ENCODE measurements around the gene CACHD1.

Gene CACHD1

DNA sequence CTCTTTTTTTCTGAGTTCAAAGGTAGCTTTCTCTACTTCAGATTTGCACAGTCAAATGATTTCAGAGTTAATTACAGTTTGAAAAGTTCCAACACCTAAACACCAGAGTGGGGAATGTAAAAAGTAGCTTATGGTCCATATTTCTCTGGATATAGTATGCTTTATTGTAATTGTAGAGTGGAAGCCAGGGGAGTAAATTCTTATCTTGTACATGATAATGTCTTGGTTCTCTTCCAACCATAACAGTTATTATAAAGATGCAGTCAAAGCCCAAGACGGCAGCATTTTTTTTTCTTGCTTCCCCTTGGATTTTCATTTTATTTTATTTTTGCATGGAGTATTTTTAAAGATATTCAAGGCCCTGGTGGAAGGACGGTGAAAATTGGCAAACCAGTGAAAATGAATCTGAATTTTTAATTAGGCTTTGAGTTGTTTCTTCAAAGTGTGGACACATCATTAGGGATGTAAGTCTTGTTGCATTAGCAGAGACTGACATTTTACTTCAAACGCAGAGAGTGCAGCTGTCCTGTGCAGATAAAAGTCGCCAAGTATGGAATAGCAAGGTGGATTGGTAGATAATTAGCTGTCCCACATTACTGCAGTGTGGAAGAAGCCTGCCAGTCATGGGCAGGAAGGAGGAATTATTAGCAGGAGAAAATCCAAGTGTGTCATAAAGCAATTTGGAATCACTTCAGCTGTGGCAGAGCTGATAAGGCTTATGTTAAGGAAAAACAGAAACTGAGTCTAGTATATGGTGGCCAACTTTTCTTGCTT, 11.3 kb downstream of the CACHD1 start:
- Histone ChIP-seq H3K9ac (ENCODE audit: low read length) (no peak overlapping the region), H3K27ac (ENCODE audit: low read length) (no peak overlapping the region), H3K4me1 (ENCODE audit: low read length) (peaks cover 10% of the 10 kb centered on the region), H3K79me2 (ENCODE audit: low read length) (no peaks in the 10 kb centered on the region), H3K9me3 (ENCODE audit: insufficient read depth, low read length) (no peaks in the 10 kb centered on the region), H4K20me1 (ENCODE audit: insufficient read depth, low read length) (no peaks in the 10 kb centered on the region), H3K4me3 (ENCODE audit: low read length) (no peak overlapping the region), H2AFZ (ENCODE audit: low read depth, low read length) (no peak overlapping the region), H3K36me3 (replicated peaks; ENCODE audit: low read depth, low read length) (no peaks in the 10 kb centered on the region), H3K4me2 (ENCODE audit: low read length) (no peak overlapping the region), H3K27me3 (ENCODE audit: low read depth, low read length) (no peaks in the 10 kb centered on the region)
- TF ChIP-seq, protein P1, sequence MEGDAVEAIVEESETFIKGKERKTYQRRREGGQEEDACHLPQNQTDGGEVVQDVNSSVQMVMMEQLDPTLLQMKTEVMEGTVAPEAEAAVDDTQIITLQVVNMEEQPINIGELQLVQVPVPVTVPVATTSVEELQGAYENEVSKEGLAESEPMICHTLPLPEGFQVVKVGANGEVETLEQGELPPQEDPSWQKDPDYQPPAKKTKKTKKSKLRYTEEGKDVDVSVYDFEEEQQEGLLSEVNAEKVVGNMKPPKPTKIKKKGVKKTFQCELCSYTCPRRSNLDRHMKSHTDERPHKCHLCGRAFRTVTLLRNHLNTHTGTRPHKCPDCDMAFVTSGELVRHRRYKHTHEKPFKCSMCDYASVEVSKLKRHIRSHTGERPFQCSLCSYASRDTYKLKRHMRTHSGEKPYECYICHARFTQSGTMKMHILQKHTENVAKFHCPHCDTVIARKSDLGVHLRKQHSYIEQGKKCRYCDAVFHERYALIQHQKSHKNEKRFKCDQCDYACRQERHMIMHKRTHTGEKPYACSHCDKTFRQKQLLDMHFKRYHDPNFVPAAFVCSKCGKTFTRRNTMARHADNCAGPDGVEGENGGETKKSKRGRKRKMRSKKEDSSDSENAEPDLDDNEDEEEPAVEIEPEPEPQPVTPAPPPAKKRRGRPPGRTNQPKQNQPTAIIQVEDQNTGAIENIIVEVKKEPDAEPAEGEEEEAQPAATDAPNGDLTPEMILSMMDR (IDR thresholded peaks at IDR 0.05; ENCODE audit: low read depth, low read length), result no peak
- TF ChIP-seq EZH2phosphoT487 (IDR thresholded peaks at IDR 0.05; ENCODE audit: low read depth), result no peak

- Histone ChIP-seq H3K4me1 (ENCODE audit: low read length) (peaks cover under 1% of the 10 kb centered on the region), H3K4me3 (ENCODE audit: low read length) (no peak overlapping the region), H3K36me3 (replicated peaks; ENCODE audit: low read depth, low read length) (no peaks in the 10 kb centered on the region), H4K20me1 (ENCODE audit: insufficient read depth, low read length) (no peaks in the 10 kb centered on the region), H3K27ac (ENCODE audit: low read length) (no peak overlapping the region), H2AFZ (ENCODE audit: low read depth, low read length) (no peak overlapping the region), H3K79me2 (ENCODE audit: low read length) (no peaks in the 10 kb centered on the region), H3K9ac (ENCODE audit: low read length) (no peak overlapping the region), H3K9me3 (ENCODE audit: insufficient read depth, low read length) (no peaks in the 10 kb centered on the region), H3K4me2 (ENCODE audit: low read length) (no peak overlapping the region), H3K27me3 (ENCODE audit: low read depth, low read length) (no peaks in the 10 kb centered on the region)
- no peak for TF ChIP-seq EZH2phosphoT487 (IDR thresholded peaks at IDR 0.05; ENCODE audit: low read depth)
- TF ChIP-seq, protein P1 (IDR thresholded peaks at IDR 0.05; ENCODE audit: low read depth, low read length), result no peak
Measured at GRCh38 chr1:64482128-64482527, 12.2 kb downstream of the CACHD1 start.

- Histone ChIP-seq H3K27me3 (ENCODE audit: low read depth, low read length) (no peaks in the 10 kb centered on the region), H3K9me3 (ENCODE audit: insufficient read depth, low read length) (no peaks in the 10 kb centered on the region), H3K79me2 (ENCODE audit: low read length) (no peaks in the 10 kb centered on the region), H3K4me1 (ENCODE audit: low read length) (no peaks in the 10 kb centered on the region), H3K27ac (ENCODE audit: low read length) (no peak overlapping the region), H3K9ac (ENCODE audit: low read length) (no peak overlapping the region), H4K20me1 (ENCODE audit: insufficient read depth, low read length) (no peaks in the 10 kb centered on the region), H3K4me2 (ENCODE audit: low read length) (no peak overlapping the region), H3K36me3 (replicated peaks; ENCODE audit: low read depth, low read length) (no peaks in the 10 kb centered on the region), H2AFZ (ENCODE audit: low read depth, low read length) (no peak overlapping the region), H3K4me3 (ENCODE audit: low read length) (no peak overlapping the region)
- TF ChIP-seq, protein P1 (IDR thresholded peaks at IDR 0.05; ENCODE audit: low read depth, low read length), result no peak
- no peak for TF ChIP-seq EZH2phosphoT487 (IDR thresholded peaks at IDR 0.05; ENCODE audit: low read depth)
Measured at GRCh38 chr1:64482720-64483119, 12.8 kb downstream of the CACHD1 start.

DNA sequence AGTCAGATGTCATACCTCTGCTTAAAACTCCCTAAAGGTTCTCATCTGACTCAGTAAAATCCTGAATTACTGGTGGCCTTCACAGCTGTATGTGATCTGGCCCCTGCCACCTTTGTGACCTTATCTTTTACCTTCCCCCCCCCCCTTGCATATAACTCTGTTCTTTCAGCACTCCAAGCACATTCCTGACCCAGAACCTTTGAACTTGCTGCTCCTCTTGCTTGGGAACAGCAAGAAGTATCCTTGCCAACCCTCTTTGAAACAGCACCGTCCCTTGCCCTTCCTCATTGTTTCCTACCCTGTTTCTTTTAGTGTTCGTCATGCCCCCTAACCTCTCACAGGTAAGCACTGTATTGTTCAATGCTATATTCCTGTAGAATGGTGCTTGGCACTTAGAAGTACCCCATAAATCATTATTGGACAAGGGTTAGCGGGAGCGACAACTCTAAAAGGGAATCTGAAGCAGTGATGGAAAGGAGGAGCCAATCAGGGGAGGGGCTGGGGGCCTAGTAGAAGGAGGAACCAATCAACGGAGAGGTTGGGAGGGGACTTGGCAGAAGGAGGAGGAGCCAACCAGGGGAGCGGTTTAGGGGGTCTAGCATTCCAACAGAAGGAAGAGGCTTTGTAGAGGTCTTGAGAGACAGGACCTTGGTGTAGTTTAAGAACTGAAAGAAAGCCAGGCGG, 13.9 kb downstream of the CACHD1 start:
- Histone ChIP-seq H3K36me3 (replicated peaks; ENCODE audit: low read depth, low read length) (no peaks in the 10 kb centered on the region), H3K79me2 (ENCODE audit: low read length) (no peaks in the 10 kb centered on the region), H3K27me3 (ENCODE audit: low read depth, low read length) (no peaks in the 10 kb centered on the region), H2AFZ (ENCODE audit: low read depth, low read length) (no peak overlapping the region), H3K4me1 (ENCODE audit: low read length) (no peaks in the 10 kb centered on the region), H3K9ac (ENCODE audit: low read length) (no peak overlapping the region), H3K4me2 (ENCODE audit: low read length) (no peak overlapping the region), H3K4me3 (ENCODE audit: low read length) (no peak overlapping the region), H3K9me3 (ENCODE audit: insufficient read depth, low read length) (no peaks in the 10 kb centered on the region), H4K20me1 (ENCODE audit: insufficient read depth, low read length) (no peaks in the 10 kb centered on the region), H3K27ac (ENCODE audit: low read length) (no peak overlapping the region)
- no peak for TF ChIP-seq EZH2phosphoT487 (IDR thresholded peaks at IDR 0.05; ENCODE audit: low read depth)
- TF ChIP-seq, protein P1 (IDR thresholded peaks at IDR 0.05; ENCODE audit: low read depth, low read length), result no peak
